NCI-H2107 treated with DMSO at 0.1 percent for 48 hours (cell line): Measurements from ENCODE around the gene POC5.

Source experiments
- DNase-seq: peaks from one replicate; lab custom pipeline; 2025; ENCODE audit not compliant: unreplicated experiment; lab: John Stamatoyannopoulos, UW

The POC5 gene

GRCh38 chr5:75662061-75662460, 55.2 kb downstream of the POC5 start:
- no peak for DNase-seq

DNA sequence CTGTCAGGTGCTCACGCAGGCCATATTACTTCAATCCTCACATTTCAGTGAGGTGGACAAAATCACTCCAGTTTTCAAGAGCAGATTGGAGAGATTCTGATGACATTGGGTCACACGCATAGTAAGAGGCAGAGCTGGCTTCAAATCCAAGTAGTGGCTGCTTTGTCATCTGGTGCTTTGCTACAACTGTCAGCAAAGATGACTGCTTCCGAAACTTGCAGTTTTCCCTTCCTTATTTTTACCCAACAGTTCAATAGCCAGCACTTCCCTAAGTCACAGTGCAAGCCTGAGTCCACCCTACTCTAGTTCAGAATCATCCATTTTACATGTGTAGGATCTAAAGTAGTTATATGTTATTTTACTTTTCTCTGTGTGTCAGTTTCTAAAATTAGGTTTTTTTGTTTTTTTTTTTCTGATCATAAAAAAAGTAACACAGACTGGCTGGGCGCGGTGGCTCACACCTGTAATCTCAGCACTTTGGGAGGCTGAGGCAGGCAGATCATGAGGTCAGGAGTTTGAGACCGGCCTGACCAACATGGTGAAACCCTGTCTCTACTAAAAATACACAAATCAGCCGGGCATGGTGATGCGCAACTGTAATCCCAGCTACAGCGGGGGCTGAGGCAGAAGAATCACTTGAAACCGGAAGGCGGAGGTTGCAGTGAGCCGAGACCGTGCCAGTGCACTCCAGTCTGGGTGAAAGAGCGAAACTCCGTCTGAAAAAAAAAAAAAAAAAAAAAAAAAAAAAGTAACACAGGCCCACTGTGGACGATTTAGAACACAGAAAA, 56.4 kb downstream of the POC5 start:
- no peak for DNase-seq

DNA sequence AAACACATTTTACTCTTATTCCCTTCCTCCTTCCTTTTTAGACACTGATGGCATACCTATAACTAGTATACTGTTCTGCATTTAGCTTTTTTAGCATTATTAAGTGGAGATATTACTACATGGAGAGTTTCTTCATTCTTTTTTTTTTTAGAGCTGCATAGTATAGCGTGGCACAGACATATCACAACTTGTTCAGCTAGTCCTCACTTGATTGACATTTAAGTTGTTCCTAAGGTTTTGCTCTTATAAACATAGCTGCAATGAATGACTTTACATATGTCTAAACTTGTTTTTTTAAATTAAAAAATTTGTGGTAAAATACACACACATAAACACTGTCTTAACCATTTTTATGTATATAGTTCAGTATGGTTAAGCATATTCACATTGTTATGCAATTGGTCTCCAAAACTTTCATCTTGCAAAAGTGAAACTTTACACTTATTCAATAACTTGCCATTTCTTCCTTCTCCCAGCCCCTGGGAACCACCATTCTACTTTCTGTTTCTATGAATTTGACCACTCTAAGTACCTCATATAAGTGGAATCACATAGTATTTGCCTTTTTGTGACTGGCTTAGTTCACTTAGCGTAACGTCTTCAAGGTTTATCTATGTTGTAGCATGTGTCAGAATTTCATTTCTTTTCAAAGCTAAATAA, 57.3 kb downstream of the POC5 start:
- DNase-seq, result no peak

DNA sequence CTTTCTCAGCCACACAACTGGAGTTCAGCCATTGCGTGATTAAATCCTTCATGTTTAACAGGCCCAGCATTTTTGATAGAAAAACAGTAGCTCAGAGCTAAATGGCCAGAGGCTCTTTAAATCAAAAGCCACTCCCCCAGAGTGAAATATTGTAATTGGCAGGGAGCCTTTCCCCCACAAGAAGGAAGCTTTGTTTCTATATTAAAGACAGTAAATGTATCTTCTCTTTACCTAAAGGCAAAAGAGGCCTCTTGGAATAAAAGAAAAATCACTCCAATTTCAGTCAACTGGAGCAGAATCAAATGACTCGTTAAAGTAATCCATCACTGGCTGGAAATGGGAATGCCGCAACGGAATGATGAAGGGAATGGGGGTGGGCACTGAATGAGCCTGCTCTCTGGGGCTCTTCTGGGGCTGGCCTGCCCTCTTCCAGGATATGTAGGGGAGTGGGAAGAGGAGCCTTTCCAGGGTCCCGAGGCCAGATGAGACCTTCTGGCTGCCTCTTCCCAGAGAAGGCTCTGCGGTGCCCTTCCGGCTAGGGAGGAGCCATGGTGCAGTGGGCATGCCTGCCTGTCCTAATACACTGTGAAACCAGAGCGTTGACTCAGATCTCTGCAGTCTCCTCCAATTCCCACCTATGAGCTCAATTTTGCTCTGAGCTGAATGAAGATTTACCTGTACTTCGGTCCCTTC, 60.8 kb downstream of the POC5 start:
- no peak for DNase-seq

GRCh38 chr5:75654693-75655295, 62.4 kb downstream of the POC5 start:
- no peak for DNase-seq

- DNase-seq, result no peak
Measured at GRCh38 chr5:75653521-75653920, 63.7 kb downstream of the POC5 start.

DNA sequence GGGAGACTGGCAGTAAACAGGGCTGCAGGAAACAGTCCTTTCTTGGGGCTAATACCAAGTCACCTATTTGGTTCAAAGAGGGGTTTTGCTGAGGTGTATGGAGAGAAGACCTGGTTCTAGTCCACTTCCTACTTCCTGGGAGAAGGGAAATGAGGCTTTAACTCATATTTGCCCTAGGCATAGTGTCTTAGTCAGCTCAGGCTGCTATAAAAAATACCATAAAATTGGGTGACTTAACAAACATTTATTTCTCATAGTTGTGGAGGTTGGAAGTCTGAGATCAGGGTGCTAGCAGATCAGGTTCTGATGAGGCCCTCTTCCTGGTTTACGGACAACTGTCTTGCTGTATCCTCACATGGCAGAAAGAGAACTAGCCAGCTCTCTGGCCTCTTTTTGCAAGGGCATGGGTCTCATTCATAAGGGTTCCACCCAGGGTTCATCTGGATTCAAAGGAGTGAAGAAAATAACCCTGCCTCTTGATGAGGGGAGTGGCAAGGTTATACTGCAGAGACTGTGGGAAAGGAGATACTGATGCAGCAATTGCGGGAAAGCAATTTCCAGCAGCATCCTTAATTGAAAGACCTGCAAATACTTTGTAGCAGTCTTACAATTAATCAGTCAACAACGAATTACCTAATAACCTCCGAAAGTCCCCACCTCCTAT, 65.5 kb downstream of the POC5 start:
- DNase-seq, result no peak

- no peak for DNase-seq
Measured at GRCh38 chr5:75648712-75649111, 68.5 kb downstream of the POC5 start.

- no peak for DNase-seq
Measured at GRCh38 chr5:75640826-75641225, 76.4 kb downstream of the POC5 start.

DNA sequence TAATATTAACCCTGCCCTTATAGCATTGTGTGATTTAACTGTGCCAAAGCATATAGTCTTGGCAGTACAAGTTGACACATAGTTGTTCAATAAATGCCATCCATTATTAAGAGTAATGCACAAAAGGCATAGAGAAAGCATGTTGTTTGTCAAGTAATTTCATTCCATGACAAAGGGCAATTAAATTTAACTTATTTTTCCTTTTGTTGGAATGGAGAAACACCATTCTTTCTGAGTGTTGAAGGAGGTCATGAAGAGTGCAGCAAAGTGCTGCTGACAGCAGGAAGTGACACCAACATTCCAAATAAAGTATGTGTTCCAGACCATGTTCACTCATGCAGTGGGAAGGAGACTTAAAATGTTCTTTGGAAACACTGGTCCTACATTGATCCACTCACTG, 76.8 kb downstream of the POC5 start:
- DNase-seq, result no peak

DNA sequence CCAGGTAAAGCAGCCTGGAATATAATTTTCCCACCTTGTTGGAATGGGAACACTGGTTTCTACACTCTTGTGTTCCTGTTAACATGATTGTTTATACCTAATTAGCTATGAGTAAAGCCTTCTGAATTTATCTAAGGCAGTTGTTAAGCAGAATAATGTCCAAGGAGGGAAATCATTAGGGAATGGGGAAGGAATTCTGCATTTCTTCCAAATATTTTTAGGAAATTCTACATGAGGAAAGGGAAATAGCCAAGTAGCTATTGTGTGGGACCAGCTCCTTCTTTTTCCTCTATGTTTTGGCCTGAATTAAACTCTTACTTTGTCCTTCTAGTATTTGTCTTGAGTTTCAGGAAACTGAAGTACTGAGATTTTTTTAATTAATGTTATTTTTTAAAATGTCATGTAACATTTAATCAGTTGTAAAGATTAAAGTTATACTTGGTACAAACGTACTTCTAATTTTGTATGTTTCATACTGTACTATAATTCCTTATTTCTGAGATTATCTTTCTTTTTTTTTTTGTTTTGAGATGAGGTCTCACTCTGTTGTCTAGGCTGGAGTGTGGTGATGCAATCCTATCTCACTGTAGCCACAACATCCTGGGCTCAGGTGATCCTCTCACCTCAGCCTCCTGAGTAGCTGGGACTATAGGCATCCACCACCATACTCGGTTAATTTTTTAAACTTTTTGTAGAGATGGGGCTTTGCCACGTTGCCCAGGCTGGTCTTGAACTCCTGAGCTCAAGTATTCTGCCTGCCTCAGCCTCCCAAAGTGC, 77.5 kb downstream of the POC5 start:
- DNase-seq, result no peak

DNA sequence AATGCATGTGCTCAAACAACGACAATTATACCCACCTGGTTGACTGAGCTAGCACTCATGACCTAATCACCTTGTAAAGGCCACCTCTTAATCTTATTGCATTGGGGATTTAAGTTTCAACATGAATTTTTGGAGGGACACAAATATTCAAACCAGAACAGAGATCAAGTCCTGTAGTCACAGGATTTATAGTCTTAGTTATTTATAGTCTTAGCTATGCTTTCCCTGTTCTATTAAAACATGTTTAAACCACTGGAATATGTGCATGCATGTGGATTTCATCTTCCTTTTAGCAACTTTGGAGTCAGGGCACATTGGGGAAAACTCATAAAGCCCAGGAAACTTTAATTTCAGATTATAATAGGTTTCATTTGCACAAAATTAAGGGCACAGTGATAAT, 79.3 kb downstream of the POC5 start:
- DNase-seq, result no peak

- no peak for DNase-seq
Measured at GRCh38 chr5:75632321-75632720, 84.9 kb downstream of the POC5 start.

DNA sequence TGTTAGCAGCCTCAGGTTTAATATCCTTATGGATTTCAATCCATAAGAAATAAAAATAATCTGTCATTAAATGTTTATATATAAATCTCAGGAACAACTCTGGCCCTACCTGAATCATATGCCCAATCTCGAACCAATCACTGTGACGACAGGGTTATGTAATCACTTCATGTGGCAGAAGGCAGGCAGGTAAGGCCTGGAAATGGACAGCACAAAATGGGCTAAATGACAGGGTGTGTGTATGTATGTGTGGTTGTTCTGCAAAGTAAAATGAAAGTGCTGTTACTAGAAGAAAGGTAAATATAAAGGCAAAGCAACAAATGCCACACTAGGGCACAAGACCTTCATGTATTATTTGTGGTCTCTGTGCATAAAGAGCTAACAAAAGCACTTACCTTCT, 86.4 kb downstream of the POC5 start:
- DNase-seq, result no peak

GRCh38 chr5:75627801-75628200, 89.4 kb downstream of the POC5 start:
- no peak for DNase-seq

DNA sequence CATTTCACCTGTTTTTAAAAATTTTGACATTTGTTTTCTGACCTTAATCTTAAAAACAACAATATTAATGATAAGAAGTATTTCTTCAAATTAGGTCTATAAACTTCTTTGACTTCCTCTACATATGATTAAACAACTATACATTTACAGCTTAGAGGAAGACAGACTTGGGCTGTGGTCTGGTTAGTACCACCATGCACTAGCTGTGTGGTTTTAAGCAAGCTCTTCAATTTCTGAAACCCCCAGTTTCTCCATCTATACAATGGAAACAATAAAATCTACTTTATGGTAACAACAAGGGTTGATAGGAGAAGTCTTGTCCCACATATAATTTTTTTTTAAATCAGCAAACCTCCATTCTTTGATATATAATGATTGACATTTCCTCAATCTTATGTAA, 90.3 kb downstream of the POC5 start:
- no peak for DNase-seq
